ENCODE measurements around the gene VTI1A.

DNA sequence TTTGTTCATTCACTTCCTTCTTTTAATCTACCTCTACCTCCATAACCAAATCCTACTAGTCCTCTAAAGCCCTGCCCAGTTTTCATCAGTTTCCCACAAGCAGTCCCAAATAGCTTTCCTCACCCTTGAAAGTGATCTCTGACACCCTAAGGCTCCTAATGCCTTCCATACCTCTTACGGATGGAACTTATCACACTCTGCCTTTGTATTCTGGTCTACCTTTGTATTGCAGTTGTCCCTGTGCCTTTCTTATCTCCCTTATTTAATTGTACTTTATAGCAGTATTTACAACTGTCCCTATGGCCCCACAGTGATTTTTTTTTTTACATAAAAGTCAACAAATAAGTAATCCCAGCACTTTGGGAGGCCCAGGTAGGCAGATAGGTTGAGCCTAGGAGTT lies 39.3 kb upstream of the VTI1A start:
- TF ChIP-seq, protein P1, sequence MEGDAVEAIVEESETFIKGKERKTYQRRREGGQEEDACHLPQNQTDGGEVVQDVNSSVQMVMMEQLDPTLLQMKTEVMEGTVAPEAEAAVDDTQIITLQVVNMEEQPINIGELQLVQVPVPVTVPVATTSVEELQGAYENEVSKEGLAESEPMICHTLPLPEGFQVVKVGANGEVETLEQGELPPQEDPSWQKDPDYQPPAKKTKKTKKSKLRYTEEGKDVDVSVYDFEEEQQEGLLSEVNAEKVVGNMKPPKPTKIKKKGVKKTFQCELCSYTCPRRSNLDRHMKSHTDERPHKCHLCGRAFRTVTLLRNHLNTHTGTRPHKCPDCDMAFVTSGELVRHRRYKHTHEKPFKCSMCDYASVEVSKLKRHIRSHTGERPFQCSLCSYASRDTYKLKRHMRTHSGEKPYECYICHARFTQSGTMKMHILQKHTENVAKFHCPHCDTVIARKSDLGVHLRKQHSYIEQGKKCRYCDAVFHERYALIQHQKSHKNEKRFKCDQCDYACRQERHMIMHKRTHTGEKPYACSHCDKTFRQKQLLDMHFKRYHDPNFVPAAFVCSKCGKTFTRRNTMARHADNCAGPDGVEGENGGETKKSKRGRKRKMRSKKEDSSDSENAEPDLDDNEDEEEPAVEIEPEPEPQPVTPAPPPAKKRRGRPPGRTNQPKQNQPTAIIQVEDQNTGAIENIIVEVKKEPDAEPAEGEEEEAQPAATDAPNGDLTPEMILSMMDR (conservative IDR thresholded peaks at IDR 0.05; ENCODE audit: low read depth in 2 of 2), result no peak
- TF ChIP-seq POLR2AphosphoS5 (IDR thresholded peaks at IDR 0.05; ENCODE audit: low read depth) (no peak), EZH2phosphoT487 (IDR thresholded peaks at IDR 0.05; ENCODE audit: unreplicated experiment) (no peak), CREB1 (CRISPR knock-in tag; IDR thresholded peaks at IDR 0.05; ENCODE audit: low read depth) (no peak), EZH2 (IDR thresholded peaks at IDR 0.05; ENCODE audit: low read depth, unreplicated experiment) (no peak), ZNF331 (CRISPR knock-in tag; IDR thresholded peaks at IDR 0.05; ENCODE audit: low read depth) (no peak)
- TF ChIP-seq, protein P2, sequence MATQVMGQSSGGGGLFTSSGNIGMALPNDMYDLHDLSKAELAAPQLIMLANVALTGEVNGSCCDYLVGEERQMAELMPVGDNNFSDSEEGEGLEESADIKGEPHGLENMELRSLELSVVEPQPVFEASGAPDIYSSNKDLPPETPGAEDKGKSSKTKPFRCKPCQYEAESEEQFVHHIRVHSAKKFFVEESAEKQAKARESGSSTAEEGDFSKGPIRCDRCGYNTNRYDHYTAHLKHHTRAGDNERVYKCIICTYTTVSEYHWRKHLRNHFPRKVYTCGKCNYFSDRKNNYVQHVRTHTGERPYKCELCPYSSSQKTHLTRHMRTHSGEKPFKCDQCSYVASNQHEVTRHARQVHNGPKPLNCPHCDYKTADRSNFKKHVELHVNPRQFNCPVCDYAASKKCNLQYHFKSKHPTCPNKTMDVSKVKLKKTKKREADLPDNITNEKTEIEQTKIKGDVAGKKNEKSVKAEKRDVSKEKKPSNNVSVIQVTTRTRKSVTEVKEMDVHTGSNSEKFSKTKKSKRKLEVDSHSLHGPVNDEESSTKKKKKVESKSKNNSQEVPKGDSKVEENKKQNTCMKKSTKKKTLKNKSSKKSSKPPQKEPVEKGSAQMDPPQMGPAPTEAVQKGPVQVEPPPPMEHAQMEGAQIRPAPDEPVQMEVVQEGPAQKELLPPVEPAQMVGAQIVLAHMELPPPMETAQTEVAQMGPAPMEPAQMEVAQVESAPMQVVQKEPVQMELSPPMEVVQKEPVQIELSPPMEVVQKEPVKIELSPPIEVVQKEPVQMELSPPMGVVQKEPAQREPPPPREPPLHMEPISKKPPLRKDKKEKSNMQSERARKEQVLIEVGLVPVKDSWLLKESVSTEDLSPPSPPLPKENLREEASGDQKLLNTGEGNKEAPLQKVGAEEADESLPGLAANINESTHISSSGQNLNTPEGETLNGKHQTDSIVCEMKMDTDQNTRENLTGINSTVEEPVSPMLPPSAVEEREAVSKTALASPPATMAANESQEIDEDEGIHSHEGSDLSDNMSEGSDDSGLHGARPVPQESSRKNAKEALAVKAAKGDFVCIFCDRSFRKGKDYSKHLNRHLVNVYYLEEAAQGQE (IDR thresholded peaks at IDR 0.05; ENCODE audit: unreplicated experiment), result no peak
